Hepatocyte (in vitro differentiated cells): ENCODE measurements around the gene STAT1.

ENCODE experiments used
- EZH2 ChIP-seq: fragments of 200-600 bp; sonication (generic); IDR thresholded peaks from 2 replicates; pipeline ENCODE4 v1.6.1; 2016; ENCODE audit warnings: antibody characterized with exemption, mild to moderate bottlenecking, borderline replicate concordance
- EZH2phosphoT487 ChIP-seq: fragments of 200-600 bp; sonication (generic); IDR thresholded peaks from one replicate; pipeline ENCODE4 v1.6.1; 2018; ENCODE audit warnings: antibody characterized with exemption, mild to moderate bottlenecking, low read depth, moderate library complexity; ENCODE audit not compliant: unreplicated experiment, severe bottlenecking
- TF ChIP-seq, protein P1 (sequence below): fragments of 200-600 bp; sonication (generic); IDR thresholded peaks from 2 replicates; pipeline ENCODE4 v1.5.1; 2016; ENCODE audit warnings: antibody characterized with exemption, mild to moderate bottlenecking; ENCODE audit not compliant: poor library complexity

DNA sequence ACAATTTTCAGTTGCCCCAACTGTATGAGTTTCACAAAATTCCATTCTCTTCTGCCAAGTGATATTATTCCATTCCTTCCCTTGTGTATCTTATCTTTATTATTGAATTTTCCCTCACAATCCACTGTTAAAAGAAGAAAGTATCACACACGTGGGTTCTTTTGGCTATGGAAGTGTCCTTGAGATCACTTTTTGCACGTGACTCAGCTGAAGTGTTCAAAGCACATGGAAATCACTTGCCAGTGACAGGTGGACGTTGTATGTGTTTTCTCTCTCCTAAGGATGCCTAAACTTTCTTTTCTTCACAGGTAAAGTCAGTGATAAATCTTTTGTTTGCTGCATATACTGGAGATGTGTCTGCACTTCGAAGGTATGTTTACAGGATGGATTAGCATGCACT, 60.7 kb downstream of the STAT1 start:
- no peak for TF ChIP-seq EZH2
- TF ChIP-seq, protein P1, sequence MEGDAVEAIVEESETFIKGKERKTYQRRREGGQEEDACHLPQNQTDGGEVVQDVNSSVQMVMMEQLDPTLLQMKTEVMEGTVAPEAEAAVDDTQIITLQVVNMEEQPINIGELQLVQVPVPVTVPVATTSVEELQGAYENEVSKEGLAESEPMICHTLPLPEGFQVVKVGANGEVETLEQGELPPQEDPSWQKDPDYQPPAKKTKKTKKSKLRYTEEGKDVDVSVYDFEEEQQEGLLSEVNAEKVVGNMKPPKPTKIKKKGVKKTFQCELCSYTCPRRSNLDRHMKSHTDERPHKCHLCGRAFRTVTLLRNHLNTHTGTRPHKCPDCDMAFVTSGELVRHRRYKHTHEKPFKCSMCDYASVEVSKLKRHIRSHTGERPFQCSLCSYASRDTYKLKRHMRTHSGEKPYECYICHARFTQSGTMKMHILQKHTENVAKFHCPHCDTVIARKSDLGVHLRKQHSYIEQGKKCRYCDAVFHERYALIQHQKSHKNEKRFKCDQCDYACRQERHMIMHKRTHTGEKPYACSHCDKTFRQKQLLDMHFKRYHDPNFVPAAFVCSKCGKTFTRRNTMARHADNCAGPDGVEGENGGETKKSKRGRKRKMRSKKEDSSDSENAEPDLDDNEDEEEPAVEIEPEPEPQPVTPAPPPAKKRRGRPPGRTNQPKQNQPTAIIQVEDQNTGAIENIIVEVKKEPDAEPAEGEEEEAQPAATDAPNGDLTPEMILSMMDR, result no peak
- no peak for TF ChIP-seq EZH2phosphoT487
